Measurements from ENCODE around the gene PERM1. TPM values are rescaled to one million over a fixed set of nuclear protein-coding genes. Genes with fewer than 3 reads are reported as not detected.
"Not testable (repeated sequence)": the region's sequence is repeated elsewhere in the genome, so short reads cannot be mapped to it uniquely, and the experiment has no call there.

Gene PERM1
- total RNA-seq, 2 experiments from 2014 or later = not detected

DNA sequence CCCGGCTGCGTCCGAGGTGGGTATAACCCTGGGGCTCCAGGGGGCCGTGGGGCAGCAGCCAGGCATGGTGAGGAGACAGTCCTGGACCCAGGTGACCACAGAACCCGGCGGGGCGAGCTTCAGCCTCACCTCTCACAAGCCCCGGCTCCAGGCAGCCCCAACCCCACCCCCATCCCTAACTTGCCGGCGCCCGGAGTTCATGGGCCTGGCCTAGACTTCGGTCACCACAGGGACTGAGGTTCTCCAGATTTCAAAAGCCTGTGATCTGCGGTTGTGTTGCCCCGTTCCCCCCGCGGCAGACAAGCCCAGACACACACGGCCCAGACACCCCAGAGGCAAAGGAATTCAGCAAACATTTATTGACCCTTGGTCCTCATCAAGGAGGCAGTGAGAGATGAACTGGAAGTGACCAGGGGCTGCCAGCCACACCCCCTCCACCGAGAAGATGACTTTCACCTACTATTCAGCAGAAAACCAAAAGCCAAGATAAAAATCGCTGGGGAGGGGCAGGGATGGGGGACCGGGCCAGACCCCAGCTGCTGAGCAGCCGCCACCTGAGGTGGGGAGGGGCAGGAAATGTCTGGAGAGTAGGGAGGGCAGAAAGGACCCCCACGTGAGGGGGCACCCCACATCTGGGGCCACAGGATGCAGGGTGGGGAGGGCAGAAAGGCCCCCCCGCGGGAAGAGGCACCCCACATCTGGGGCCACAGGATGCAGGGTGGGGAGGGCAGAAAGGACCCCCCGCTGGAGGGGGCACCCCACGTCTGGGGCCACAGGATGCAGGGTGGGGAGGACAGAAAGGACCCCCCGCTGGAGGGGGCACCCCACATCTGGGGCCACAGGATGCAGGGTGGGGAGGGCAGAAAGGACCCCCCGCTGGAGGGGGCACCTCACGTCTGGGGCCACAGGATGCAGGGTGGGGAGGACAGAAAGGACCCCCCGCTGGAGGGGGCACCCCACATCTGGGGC is 14.1 kb upstream of the PERM1 start:
- Mint-ChIP-seq H3K27me3 (peaks cover 18% of the 10 kb centered on the region), H3K4me3 (no peak overlapping the region), H3K36me3 (ENCODE audit: low read depth) (peaks cover 1% of the 10 kb centered on the region), H3K4me1 (peaks cover 30% of the 10 kb centered on the region), H3K9me3 (ENCODE audit: low read depth) (peaks cover 9% of the 10 kb centered on the region), H3K27ac (no peak overlapping the region)
- DNase-seq = no peak
- intact Hi-C loops (cut with DNase I, micrococcal nuclease) = no loop called here
- ChIA-PET POLR2A (no interaction called here), CTCF (no interaction called here)
- ATAC-seq = no peak

DNA sequence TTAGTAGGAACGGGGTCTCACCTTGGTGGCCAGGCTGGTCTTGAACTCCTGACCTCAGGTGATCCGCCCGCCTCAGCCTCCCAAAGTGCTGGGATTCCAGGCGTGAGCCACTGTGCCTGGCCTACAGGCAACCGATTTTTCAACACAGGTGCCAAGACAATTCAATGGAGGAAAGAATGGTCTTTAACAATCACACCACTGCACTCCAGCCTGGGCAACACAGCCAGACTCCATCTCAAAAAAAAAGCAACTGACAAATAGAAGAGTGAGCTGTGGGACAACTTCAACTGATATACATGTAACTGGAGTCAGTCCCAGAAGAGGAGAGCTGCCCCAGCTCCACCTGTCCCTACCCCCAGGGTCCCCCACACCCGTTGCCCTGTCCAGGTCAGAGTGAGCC is 12.7 kb upstream of the PERM1 start:
- H3K9me3 Mint-ChIP-seq (ENCODE audit: low read depth); intact Hi-C loops (cut with DNase I, micrococcal nuclease); H3K4me3 Mint-ChIP-seq; POLR2A ChIA-PET; H3K36me3 Mint-ChIP-seq (ENCODE audit: low read depth); DNase-seq; ATAC-seq; H3K27ac Mint-ChIP-seq: not testable (repeated sequence)
- Mint-ChIP-seq H3K4me1 (peaks cover 26% of the 10 kb centered on the region), H3K27me3 (peaks cover 23% of the 10 kb centered on the region)
- CTCF ChIA-PET = interaction anchor here (1.5 to 4.7 kb wide), 2 partner anchors 11 to 13 kb away, joined by 3 to 23 read pairs; partner anchors contain the start of gene PERM1

DNA sequence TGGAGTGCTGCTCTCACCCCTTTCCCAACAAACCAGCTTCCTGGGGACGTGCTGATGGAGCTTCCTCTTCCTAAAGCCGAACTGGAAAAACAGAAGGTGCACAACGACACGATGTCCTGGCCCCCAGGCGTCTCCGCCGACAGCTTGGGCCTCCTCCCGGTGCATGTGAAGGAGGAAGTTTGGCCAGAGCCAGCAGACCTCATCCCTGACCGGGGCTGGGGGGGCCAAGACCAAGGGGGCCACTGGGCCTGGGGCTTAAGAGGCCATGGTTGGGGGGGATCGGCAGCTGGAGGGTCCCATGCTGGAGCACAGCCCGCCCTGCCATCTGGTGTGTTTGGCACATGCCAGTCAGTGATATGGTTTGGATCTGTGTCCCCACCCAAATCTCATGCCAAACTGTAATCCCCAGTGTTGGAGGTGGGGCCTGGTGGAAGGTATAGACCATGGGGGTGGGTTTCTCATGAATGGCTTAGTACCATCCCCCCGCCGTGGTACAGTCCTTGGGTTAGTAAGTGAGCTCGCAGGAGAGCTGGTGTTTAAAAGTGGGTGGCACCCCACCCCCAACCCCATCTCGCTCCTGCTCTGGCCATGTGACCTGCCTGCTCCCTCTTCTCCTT is 11.6 kb upstream of the PERM1 start:
- Mint-ChIP-seq H3K4me1 (peaks cover 26% of the 10 kb centered on the region), H3K27ac (no peak overlapping the region), H3K27me3 (peaks cover 23% of the 10 kb centered on the region), H3K4me3 (no peak overlapping the region), H3K36me3 (ENCODE audit: low read depth) (no peaks in the 10 kb centered on the region), H3K9me3 (ENCODE audit: low read depth) (peaks cover 9% of the 10 kb centered on the region)
- POLR2A ChIA-PET = no interaction called here
- intact Hi-C loops (cut with DNase I, micrococcal nuclease) = loop anchor here in 1 of 2 experiments (2.0 kb wide), 1 partner anchor 19 kb away; the partner anchor contains the start of gene ISG15
- ATAC-seq (no peak), DNase-seq (no peak)
- CTCF ChIA-PET = interaction anchor here (0.7 to 4.7 kb wide), 4 partner anchors 9 to 114 kb away, joined by 3 to 23 read pairs (median 6); partner anchors contain the start of gene PERM1

GRCh38 chr1:992362-992761 is 10.5 kb upstream of the PERM1 start:
- peak overlapping the region; percentile 49 for H3K27ac Mint-ChIP-seq
- ATAC-seq (peak; percentile 82), DNase-seq (no peak)
- H3K36me3 Mint-ChIP-seq (ENCODE audit: low read depth) = no peaks in the 10 kb centered on the region
- peaks cover 9% of the 10 kb centered on the region for H3K9me3 Mint-ChIP-seq (ENCODE audit: low read depth)
- ChIA-PET POLR2A (interaction anchor here (0.6 to 0.7 kb wide), 2 partner anchors 9 to 66 kb away, joined by 3 to 6 read pairs; no protein-coding TSS in a partner anchor), CTCF (interaction anchor here (0.6 to 4.7 kb wide), 9 partner anchors 8 to 889 kb away, joined by 3 to 23 read pairs (median 4); partner anchors contain the start of gene AGRN)
- H3K27me3 Mint-ChIP-seq = peaks cover 23% of the 10 kb centered on the region
- intact Hi-C loops (cut with DNase I, micrococcal nuclease) = loop anchor here in 1 of 2 experiments (2.0 kb wide), 1 partner anchor 20 kb away; the partner anchor contains the start of gene ISG15
- H3K4me1 Mint-ChIP-seq = peaks cover 26% of the 10 kb centered on the region
- no peak overlapping the region for H3K4me3 Mint-ChIP-seq

- Mint-ChIP-seq H3K27me3 (peaks cover 21% of the 10 kb centered on the region), H3K4me3 (no peak overlapping the region), H3K9me3 (ENCODE audit: low read depth) (peaks cover 9% of the 10 kb centered on the region), H3K27ac (no peak overlapping the region), H3K4me1 (peaks cover 24% of the 10 kb centered on the region), H3K36me3 (ENCODE audit: low read depth) (no peaks in the 10 kb centered on the region)
- ChIA-PET CTCF (interaction anchor here (0.6 to 4.7 kb wide), 6 partner anchors 8 to 889 kb away, joined by 3 to 23 read pairs (median 4); partner anchors contain the start of gene AGRN), POLR2A (no interaction called here)
- intact Hi-C loops (cut with DNase I, micrococcal nuclease) = loop anchor here in 1 of 2 experiments (2.0 kb wide), 1 partner anchor 21 kb away; the partner anchor contains the start of gene ISG15
- DNase-seq (no peak), ATAC-seq (no peak)
Measured at GRCh38 chr1:991895-992294, 10.0 kb upstream of the PERM1 start.

DNA sequence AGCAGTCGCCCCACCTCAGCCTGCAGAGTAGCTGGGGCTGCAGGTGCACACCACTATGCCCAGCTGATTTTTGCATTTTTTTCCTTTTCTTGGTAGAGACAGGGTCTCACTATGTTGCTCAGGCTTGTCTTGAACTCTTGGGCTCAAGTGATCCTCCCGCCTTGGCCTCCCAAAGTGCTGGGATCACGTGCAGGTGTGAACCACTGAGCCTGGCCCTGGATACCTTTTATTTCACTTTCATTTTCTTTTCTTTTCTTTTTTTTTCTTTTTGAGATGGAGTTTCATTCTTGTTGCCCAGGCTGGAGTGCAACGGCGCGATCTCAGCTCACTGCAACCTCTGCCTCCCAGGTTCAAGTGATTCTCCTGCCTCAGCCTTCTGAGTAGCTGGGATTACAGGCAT is 9.4 kb upstream of the PERM1 start:
- H3K36me3 Mint-ChIP-seq (ENCODE audit: low read depth); H3K27ac Mint-ChIP-seq; intact Hi-C loops (cut with DNase I, micrococcal nuclease); ATAC-seq; H3K9me3 Mint-ChIP-seq (ENCODE audit: low read depth); H3K4me3 Mint-ChIP-seq; DNase-seq; POLR2A ChIA-PET: not testable (repeated sequence)
- Mint-ChIP-seq H3K27me3 (peaks cover 23% of the 10 kb centered on the region), H3K4me1 (peaks cover 24% of the 10 kb centered on the region)
- CTCF ChIA-PET = interaction anchor here (2.0 to 4.7 kb wide), 2 partner anchors 7 to 11 kb away, joined by 8 to 23 read pairs; no protein-coding TSS in a partner anchor

DNA sequence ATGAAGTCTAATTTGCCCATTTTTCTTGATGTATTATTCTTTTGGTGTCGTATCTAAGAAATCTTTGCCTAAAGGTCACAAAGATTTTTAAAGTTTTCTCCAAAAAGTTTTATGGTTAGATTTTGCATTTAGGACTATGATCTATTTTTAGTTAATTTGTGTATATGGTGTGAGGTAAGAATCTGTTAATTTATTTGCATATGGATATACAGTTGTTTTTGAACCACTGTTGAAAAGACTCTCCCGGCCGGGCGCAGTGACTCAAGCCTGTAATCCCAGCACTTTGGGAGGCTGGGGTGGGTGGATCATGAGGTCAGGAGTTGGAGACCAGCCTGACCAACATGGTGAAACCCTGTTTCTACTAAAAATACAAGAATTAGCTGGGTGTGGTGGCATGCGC is 6.2 kb upstream of the PERM1 start:
- H3K4me3 Mint-ChIP-seq; H3K9me3 Mint-ChIP-seq (ENCODE audit: low read depth); H3K27ac Mint-ChIP-seq; ATAC-seq; H3K36me3 Mint-ChIP-seq (ENCODE audit: low read depth); DNase-seq; CTCF ChIA-PET; POLR2A ChIA-PET: not testable (repeated sequence)
- H3K4me1 Mint-ChIP-seq = peaks cover 20% of the 10 kb centered on the region
- peaks cover 26% of the 10 kb centered on the region for H3K27me3 Mint-ChIP-seq
- intact Hi-C loops (cut with DNase I, micrococcal nuclease) = loop anchor here in 1 of 2 experiments (10.0 kb wide), 1 partner anchor 47 kb away; no protein-coding TSS in a partner anchor

DNA sequence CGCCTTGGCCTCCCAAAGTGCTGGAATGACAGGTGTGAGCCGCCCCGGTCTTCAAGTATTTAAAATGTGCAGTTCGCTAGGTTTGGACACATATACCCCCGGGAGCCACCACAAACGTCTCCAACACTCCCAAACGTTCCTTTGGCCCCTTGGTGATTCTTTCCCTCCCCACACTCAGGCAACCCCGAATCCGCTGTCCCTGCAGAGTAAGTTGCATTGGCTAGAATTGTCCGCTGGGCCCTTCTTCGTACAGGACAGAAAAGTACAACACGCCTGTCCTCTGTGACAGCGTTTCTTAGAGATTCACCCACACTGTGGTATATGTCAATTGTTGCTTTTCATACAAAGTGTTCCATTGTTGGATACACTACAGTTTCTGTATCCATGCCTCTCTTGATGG is 3.2 kb upstream of the PERM1 start:
- no peaks in the 10 kb centered on the region for H3K9me3 Mint-ChIP-seq (ENCODE audit: low read depth)
- ChIA-PET CTCF (interaction anchor here (0.7 to 3.3 kb wide), 7 partner anchors 8 to 210 kb away, joined by 3 to 23 read pairs (median 4); no protein-coding TSS in a partner anchor), POLR2A (no interaction called here)
- no peak overlapping the region for H3K27ac Mint-ChIP-seq
- intact Hi-C loops (cut with DNase I, micrococcal nuclease) = loop anchor here in 1 of 2 experiments (2.0 to 10.0 kb wide), 2 partner anchors 50 to 78 kb away; no protein-coding TSS in a partner anchor
- no peaks in the 10 kb centered on the region for H3K36me3 Mint-ChIP-seq (ENCODE audit: low read depth)
- no peak for ATAC-seq
- no peaks in the 10 kb centered on the region for H3K4me1 Mint-ChIP-seq
- no peak overlapping the region for H3K4me3 Mint-ChIP-seq
- H3K27me3 Mint-ChIP-seq = peaks cover 22% of the 10 kb centered on the region
- DNase-seq = no peak

DNA sequence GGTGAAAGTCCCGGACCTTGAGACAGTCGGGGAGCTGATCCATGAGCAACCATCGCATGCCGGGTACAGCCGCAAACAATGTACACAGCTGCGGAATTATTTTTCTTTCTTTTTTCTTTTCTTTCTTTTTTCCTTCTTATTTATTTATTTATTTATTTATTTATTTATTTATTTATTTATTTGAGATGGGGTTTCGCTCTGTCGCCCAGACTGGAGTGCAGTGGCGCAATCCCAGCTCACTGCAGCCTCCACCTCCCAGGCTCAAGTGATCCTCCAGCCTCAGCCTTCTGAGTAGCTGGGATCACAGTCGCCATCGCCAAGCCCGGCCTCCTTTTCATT is 2.6 kb upstream of the PERM1 start:
- no peak for DNase-seq
- Mint-ChIP-seq H3K4me1 (no peaks in the 10 kb centered on the region), H3K27me3 (peaks cover 18% of the 10 kb centered on the region), H3K9me3 (ENCODE audit: low read depth) (no peaks in the 10 kb centered on the region), H3K27ac (no peak overlapping the region), H3K4me3 (no peak overlapping the region), H3K36me3 (ENCODE audit: low read depth) (no peaks in the 10 kb centered on the region)
- CTCF ChIA-PET = interaction anchor here (0.7 to 3.3 kb wide), 8 partner anchors 8 to 266 kb away, joined by 3 to 23 read pairs (median 4); no protein-coding TSS in a partner anchor
- POLR2A ChIA-PET = no interaction called here
- ATAC-seq = no peak
- intact Hi-C loops (cut with DNase I, micrococcal nuclease) = loop anchor here (1.0 to 10.0 kb wide), 5 partner anchors 33 to 308 kb away; no protein-coding TSS in a partner anchor

DNA sequence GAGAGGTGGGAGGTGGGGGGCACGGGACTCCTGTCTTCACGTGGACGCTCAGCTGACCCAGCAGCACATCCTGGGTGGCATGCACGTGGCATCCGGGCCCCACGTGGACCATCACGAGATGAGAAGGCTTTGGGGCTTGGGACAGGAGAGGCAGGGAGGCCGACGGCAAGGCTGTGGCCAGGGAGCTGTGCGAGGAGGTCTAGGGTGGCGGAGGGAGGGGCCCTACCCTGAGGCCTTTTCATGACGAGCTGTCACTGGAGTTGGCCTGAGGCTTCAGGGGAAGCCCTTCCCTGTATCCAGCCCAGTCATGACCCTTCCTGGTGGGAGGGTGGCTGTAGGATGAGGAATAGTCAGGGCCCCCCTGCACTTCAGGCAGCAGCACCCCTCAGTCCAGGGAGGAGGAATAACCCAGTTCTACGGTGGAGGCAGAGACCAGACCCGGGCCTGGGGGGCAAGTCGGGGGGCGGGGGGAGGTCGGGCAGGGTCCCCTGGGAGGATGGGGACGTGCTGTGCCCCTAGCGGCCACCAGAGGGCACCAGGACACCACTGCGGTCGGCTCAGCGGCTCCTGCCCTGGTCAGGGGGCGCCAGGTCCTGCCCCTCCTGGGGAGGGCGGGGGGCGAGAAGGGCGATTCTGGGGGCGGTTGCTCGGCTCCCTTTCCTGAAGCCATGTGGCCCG is 2.0 kb upstream of the PERM1 start:
- CTCF ChIA-PET = interaction anchor here (0.6 to 3.3 kb wide), 9 partner anchors 8 to 267 kb away, joined by 3 to 23 read pairs (median 4); partner anchors contain the start of gene NOC2L

More for the DNA sequence above, 2.0 kb upstream of the PERM1 start:
- Mint-ChIP-seq H3K9me3 (ENCODE audit: low read depth) (no peaks in the 10 kb centered on the region), H3K27me3 (peaks cover 18% of the 10 kb centered on the region), H3K4me1 (no peaks in the 10 kb centered on the region), H3K4me3 (no peak overlapping the region), H3K27ac (no peak overlapping the region), H3K36me3 (ENCODE audit: low read depth) (no peaks in the 10 kb centered on the region)
- POLR2A ChIA-PET = no interaction called here
- DNase-seq = peak; percentile 80
- peak; percentile 82 for ATAC-seq
- intact Hi-C loops (cut with DNase I, micrococcal nuclease) = loop anchor here (1.0 to 10.0 kb wide), 5 partner anchors 33 to 308 kb away; no protein-coding TSS in a partner anchor
